Vagina (tissue), 2 donors: ENCODE data around the gene LINGO1. TPM values are rescaled to one million over a fixed set of nuclear protein-coding genes. Genes with fewer than 3 reads are reported as not detected.

ENCODE experiments used
- DNase-seq, 2 donors: peaks; one replicate each; pipeline ENCODE4 v3.0.0-alpha.2; 2017; ENCODE audit errors: extremely low spot score in 2 of 2
- H3K27ac ChIP-seq: fragments of 200-600 bp; sonication (generic); one replicate; pipeline ENCODE4 v1.5.1; 2019
- H3K27me3 ChIP-seq: fragments of 200-600 bp; sonication (generic); one replicate; pipeline ENCODE4 v1.5.1; 2019
- H3K36me3 ChIP-seq, 2 donors: fragments of 200-600 bp; sonication (generic); one replicate each; pipeline ENCODE4 v1.5.1; 2017 to 2019
- H3K4me1 ChIP-seq: fragments of 200-600 bp; sonication (generic); one replicate; pipeline ENCODE4 v1.5.1; 2019
- H3K4me3 ChIP-seq, 2 donors: fragments of 200-600 bp; sonication (generic); 1 replicate in 1 of 2; 2 replicates in 1 of 2; pipeline ENCODE4 v1.5.1; 2016 to 2019
- H3K9me3 ChIP-seq: fragments of 200-600 bp; sonication (generic); one replicate; pipeline ENCODE4 v1.5.1; 2019
- CTCF ChIP-seq, 3 experiments: fragments of 450-650 bp in 2 of 3; fragments of 200-600 bp in 1 of 3; sonication (generic) in 1 of 3; IDR thresholded peaks; one replicate each; pipeline ENCODE4 v1.5.1; 2017 to 2019; ENCODE audit warnings: antibody characterized with exemption in 3 of 3, mild to moderate bottlenecking in 2 of 3, moderate library complexity in 2 of 3
- POLR2A ChIP-seq, 2 donors: fragments of 450-650 bp; IDR thresholded peaks; one replicate each; pipeline ENCODE4 v1.6.1; 2017; ENCODE audit warnings: antibody characterized with exemption in 2 of 2, mild to moderate bottlenecking in 2 of 2, moderate library complexity in 2 of 2
- POLR2AphosphoS5 ChIP-seq, 2 donors: sonication (generic); formaldehyde crosslinking; IDR thresholded peaks; one replicate each; pipeline ENCODE4 v1.9.0; 2017; ENCODE audit warnings: antibody characterized with exemption in 2 of 2, mild to moderate bottlenecking in 2 of 2, low read depth in 1 of 2; ENCODE audit not compliant: insufficient read depth in 1 of 2
- intact Hi-C: fragments of 100-400 bp; cut with DNase I; formaldehyde crosslinking; loops from one replicate; pipeline ENCODE4 v1.15.1; 2023
- total RNA-seq: library from RNA; depleted of rRNA; stranded (reverse); fragments of >200 nt; gene quantifications from one replicate; pipeline ENCODE4 v1.2.3, GENCODE V29; 2016

LINGO1 gene
- total RNA-seq, 1 donor from 2014 or later = 4.7 TPM

- Histone ChIP-seq H3K27ac (no peak overlapping the region), H3K9me3 (no peaks in the 10 kb centered on the region), H3K4me3 (no peak overlapping the region), H3K36me3 (no peaks in the 10 kb centered on the region), H3K27me3 (no peaks in the 10 kb centered on the region), H3K4me1 (no peaks in the 10 kb centered on the region)
- TF ChIP-seq CTCF (IDR thresholded peaks at IDR 0.05) = no peak
- TF ChIP-seq POLR2AphosphoS5 (IDR thresholded peaks at IDR 0.05; ENCODE audit: insufficient read depth in 1 of 2, low read depth in 1 of 2) = no peak
- no peak for TF ChIP-seq POLR2A (IDR thresholded peaks at IDR 0.05)
- intact Hi-C loops = no loop called here
- DNase-seq = no peak
Measured at GRCh38 chr15:77589839-77590238, 42.9 kb downstream of the LINGO1 start.

- intact Hi-C loops = no loop called here
- no peak overlapping the region for H3K4me3 ChIP-seq
- no peaks in the 10 kb centered on the region for H3K36me3 ChIP-seq
- H3K27me3 ChIP-seq = no peaks in the 10 kb centered on the region
- no peaks in the 10 kb centered on the region for H3K9me3 ChIP-seq
- H3K27ac ChIP-seq = no peak overlapping the region
- H3K4me1 ChIP-seq = no peaks in the 10 kb centered on the region
- no peak for DNase-seq
- TF ChIP-seq POLR2AphosphoS5 (IDR thresholded peaks at IDR 0.05; ENCODE audit: insufficient read depth in 1 of 2, low read depth in 1 of 2) = no peak
- TF ChIP-seq CTCF (IDR thresholded peaks at IDR 0.05) = no peak
- no peak for TF ChIP-seq POLR2A (IDR thresholded peaks at IDR 0.05)
Measured at GRCh38 chr15:77588126-77588525, 44.6 kb downstream of the LINGO1 start.

- no peak overlapping the region for H3K4me3 ChIP-seq
- no peaks in the 10 kb centered on the region for H3K36me3 ChIP-seq
- TF ChIP-seq POLR2AphosphoS5 (IDR thresholded peaks at IDR 0.05; ENCODE audit: insufficient read depth in 1 of 2, low read depth in 1 of 2) (no peak), CTCF (IDR thresholded peaks at IDR 0.05) (no peak)
- H3K9me3 ChIP-seq = no peaks in the 10 kb centered on the region
- H3K27ac ChIP-seq = no peak overlapping the region
- H3K27me3 ChIP-seq = no peaks in the 10 kb centered on the region
- DNase-seq = no peak
- intact Hi-C loops = no loop called here
- H3K4me1 ChIP-seq = no peaks in the 10 kb centered on the region
Measured at GRCh38 chr15:77584691-77585090, 48.0 kb downstream of the LINGO1 start.

GRCh38 chr15:77584201-77584600 lies 48.5 kb downstream of the LINGO1 start:
- Histone ChIP-seq H3K27ac (no peak overlapping the region), H3K27me3 (no peaks in the 10 kb centered on the region), H3K4me1 (no peaks in the 10 kb centered on the region), H3K4me3 (no peak overlapping the region), H3K9me3 (no peaks in the 10 kb centered on the region), H3K36me3 (no peaks in the 10 kb centered on the region)
- TF ChIP-seq POLR2A (IDR thresholded peaks at IDR 0.05) = no peak
- no peak for TF ChIP-seq CTCF (IDR thresholded peaks at IDR 0.05)
- TF ChIP-seq POLR2AphosphoS5 (IDR thresholded peaks at IDR 0.05; ENCODE audit: insufficient read depth in 1 of 2, low read depth in 1 of 2) = no peak
- DNase-seq = no peak
- intact Hi-C loops = no loop called here

- intact Hi-C loops = no loop called here
- no peak overlapping the region for H3K4me3 ChIP-seq
- no peaks in the 10 kb centered on the region for H3K9me3 ChIP-seq
- H3K4me1 ChIP-seq = no peaks in the 10 kb centered on the region
- TF ChIP-seq CTCF (IDR thresholded peaks at IDR 0.05) (no peak), POLR2AphosphoS5 (IDR thresholded peaks at IDR 0.05; ENCODE audit: insufficient read depth in 1 of 2, low read depth in 1 of 2) (no peak), POLR2A (IDR thresholded peaks at IDR 0.05) (no peak)
- no peak overlapping the region for H3K27ac ChIP-seq
- no peaks in the 10 kb centered on the region for H3K36me3 ChIP-seq
- H3K27me3 ChIP-seq = no peaks in the 10 kb centered on the region
- DNase-seq = no peak
Measured at GRCh38 chr15:77582763-77583162, 49.9 kb downstream of the LINGO1 start.
